ENCODE results near the gene ANAPC13. TPM values are rescaled to one million over a fixed set of nuclear protein-coding genes. Genes with fewer than 3 reads are reported as not detected.

The ANAPC13 gene
- total RNA-seq, result 119 and 120 TPM in 2 replicates
- 149 and 168 TPM in 2 replicates for polyA plus RNA-seq

GRCh38 chr3:134485718-134486576 lies at the start of gene ANAPC13, which contains the start of gene CEP63:
Gene ANAPC13, minus strand, starts transcription at chr3:134485985. Its CDS starts 3,081 bp downstream, at chr3:134482904.
Gene CEP63, plus strand, starts transcription at chr3:134486057. Its CDS starts 9,264 bp downstream, at chr3:134495321.
- peak within 1 kb of the TSS; percentile 97 for H3K27ac ChIP-seq
- peak within 1 kb of the TSS; percentile 87 for H3K4me2 ChIP-seq
- H3K79me2 ChIP-seq, result peaks cover 78% of the 10 kb centered on the region
- TF ChIP-seq EZH2phosphoT487 (IDR thresholded peaks at IDR 0.05; ENCODE audit: low read depth, severe bottlenecking, unreplicated experiment) (no peak), EZH2 (IDR thresholded peaks at IDR 0.05; ENCODE audit: borderline replicate concordance) (no peak), CTCF (IDR thresholded peaks at IDR 0.05; ENCODE audit: poor library complexity) (no peak)
- H2AFZ ChIP-seq, result peak within 1 kb of the TSS; percentile 79
- H4K20me1 ChIP-seq (ENCODE audit: insufficient read depth, poor library complexity, severe bottlenecking), result no peaks in the 10 kb centered on the region
- peak; percentile 96 for DNase-seq (ENCODE audit: low spot score)
- no peaks in the 10 kb centered on the region for H3K27me3 ChIP-seq
- H3K36me3 ChIP-seq (replicated peaks; ENCODE audit: insufficient read depth, low read depth), result no peaks in the 10 kb centered on the region
- peak within 1 kb of the TSS; percentile 68 for H3K4me3 ChIP-seq
- peaks cover 20% of the 10 kb centered on the region for H3K4me1 ChIP-seq (ENCODE audit: insufficient read depth)
- 1% methylated on average over 79 of the region's 81 CpGs for WGBS (ENCODE audit: low lambda C conversion rate, missing lambda C conversion rate)
- H3K9me3 ChIP-seq (ENCODE audit: low read depth), result no peaks in the 10 kb centered on the region
- no peaks in the 10 kb centered on the region for H3K9me2 ChIP-seq (replicated peaks; ENCODE audit: insufficient read depth)

- Histone ChIP-seq H3K4me3 (no peak overlapping the region), H3K79me2 (no peaks in the 10 kb centered on the region), H3K27me3 (no peaks in the 10 kb centered on the region), H3K4me2 (no peak overlapping the region), H3K36me3 (replicated peaks; ENCODE audit: insufficient read depth, low read depth) (no peaks in the 10 kb centered on the region), H2AFZ (no peak overlapping the region), H3K9me2 (replicated peaks; ENCODE audit: insufficient read depth) (no peaks in the 10 kb centered on the region), H4K20me1 (ENCODE audit: insufficient read depth, poor library complexity, severe bottlenecking) (no peaks in the 10 kb centered on the region), H3K4me1 (ENCODE audit: insufficient read depth) (no peaks in the 10 kb centered on the region), H3K27ac (no peak overlapping the region), H3K9me3 (ENCODE audit: low read depth) (no peaks in the 10 kb centered on the region)
- no peak for TF ChIP-seq EZH2phosphoT487 (IDR thresholded peaks at IDR 0.05; ENCODE audit: low read depth, severe bottlenecking, unreplicated experiment)
- TF ChIP-seq EZH2 (IDR thresholded peaks at IDR 0.05; ENCODE audit: borderline replicate concordance), result no peak
- TF ChIP-seq CTCF (IDR thresholded peaks at IDR 0.05; ENCODE audit: poor library complexity), result no peak
- WGBS (ENCODE audit: low lambda C conversion rate, missing lambda C conversion rate), result 92% methylated on average over 4 of the region's 4 CpGs
- no peak for DNase-seq (ENCODE audit: low spot score)
Observed at GRCh38 chr3:134535186-134535970, 49.6 kb upstream of the ANAPC13 start.

- WGBS (ENCODE audit: low lambda C conversion rate, missing lambda C conversion rate), result 79% methylated on average over 1 of the region's 1 CpG
Observed at GRCh38 chr3:134533493-134533892, 47.7 kb upstream of the ANAPC13 start.

More at GRCh38 chr3:134533493-134533892, 47.7 kb upstream of the ANAPC13 start:
- H3K9me2 ChIP-seq (replicated peaks; ENCODE audit: insufficient read depth), result no peaks in the 10 kb centered on the region
- no peaks in the 10 kb centered on the region for H3K27me3 ChIP-seq
- H4K20me1 ChIP-seq (ENCODE audit: insufficient read depth, poor library complexity, severe bottlenecking), result no peaks in the 10 kb centered on the region
- H2AFZ ChIP-seq, result no peak overlapping the region
- no peaks in the 10 kb centered on the region for H3K9me3 ChIP-seq (ENCODE audit: low read depth)
- H3K36me3 ChIP-seq (replicated peaks; ENCODE audit: insufficient read depth, low read depth), result no peaks in the 10 kb centered on the region
- no peaks in the 10 kb centered on the region for H3K79me2 ChIP-seq
- no peak for TF ChIP-seq EZH2phosphoT487 (IDR thresholded peaks at IDR 0.05; ENCODE audit: low read depth, severe bottlenecking, unreplicated experiment)
- no peak for TF ChIP-seq CTCF (IDR thresholded peaks at IDR 0.05; ENCODE audit: poor library complexity)
- no peak overlapping the region for H3K27ac ChIP-seq
- H3K4me3 ChIP-seq, result no peak overlapping the region
- no peak for DNase-seq (ENCODE audit: low spot score)
- no peak overlapping the region for H3K4me2 ChIP-seq
- H3K4me1 ChIP-seq (ENCODE audit: insufficient read depth), result no peaks in the 10 kb centered on the region

Measured in hepatocyte (in vitro differentiated cells).